ENCODE data around the gene OR3A2. TPM values are rescaled to one million over a fixed set of nuclear protein-coding genes. Genes with fewer than 3 reads are reported as not detected.
"Not testable (repeated sequence)": the region's sequence is repeated elsewhere in the genome, so short reads cannot be mapped to it uniquely, and the experiment has no call there.

The OR3A2 gene
- total RNA-seq, 1 donor from 2014 or later, result not detected

DNA sequence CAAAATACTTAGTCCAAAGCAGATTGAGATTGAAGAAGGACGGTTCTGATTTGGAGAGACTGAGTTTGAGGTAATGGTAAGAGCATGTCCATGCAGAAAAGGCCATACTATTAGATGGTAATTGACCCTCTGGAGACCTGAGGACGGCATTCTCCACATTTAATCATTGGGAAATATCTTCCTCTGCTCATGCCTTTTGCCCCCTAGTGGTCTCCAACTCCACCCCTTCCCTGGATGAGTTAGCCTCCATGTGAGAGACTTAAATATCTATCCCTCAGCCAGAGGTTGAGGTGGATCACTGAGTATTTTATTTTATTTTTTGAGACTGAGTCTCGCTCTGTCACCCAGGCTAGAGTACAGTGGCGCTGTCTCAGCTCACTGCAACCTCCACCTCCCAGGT is 77.5 kb downstream of the OR3A2 start:
- TF ChIP-seq, protein P1, sequence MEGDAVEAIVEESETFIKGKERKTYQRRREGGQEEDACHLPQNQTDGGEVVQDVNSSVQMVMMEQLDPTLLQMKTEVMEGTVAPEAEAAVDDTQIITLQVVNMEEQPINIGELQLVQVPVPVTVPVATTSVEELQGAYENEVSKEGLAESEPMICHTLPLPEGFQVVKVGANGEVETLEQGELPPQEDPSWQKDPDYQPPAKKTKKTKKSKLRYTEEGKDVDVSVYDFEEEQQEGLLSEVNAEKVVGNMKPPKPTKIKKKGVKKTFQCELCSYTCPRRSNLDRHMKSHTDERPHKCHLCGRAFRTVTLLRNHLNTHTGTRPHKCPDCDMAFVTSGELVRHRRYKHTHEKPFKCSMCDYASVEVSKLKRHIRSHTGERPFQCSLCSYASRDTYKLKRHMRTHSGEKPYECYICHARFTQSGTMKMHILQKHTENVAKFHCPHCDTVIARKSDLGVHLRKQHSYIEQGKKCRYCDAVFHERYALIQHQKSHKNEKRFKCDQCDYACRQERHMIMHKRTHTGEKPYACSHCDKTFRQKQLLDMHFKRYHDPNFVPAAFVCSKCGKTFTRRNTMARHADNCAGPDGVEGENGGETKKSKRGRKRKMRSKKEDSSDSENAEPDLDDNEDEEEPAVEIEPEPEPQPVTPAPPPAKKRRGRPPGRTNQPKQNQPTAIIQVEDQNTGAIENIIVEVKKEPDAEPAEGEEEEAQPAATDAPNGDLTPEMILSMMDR (IDR thresholded peaks at IDR 0.05), result no peak
- no peaks in the 10 kb centered on the region for H3K27me3 ChIP-seq
- H3K4me1 ChIP-seq, result no peaks in the 10 kb centered on the region
- no peaks in the 10 kb centered on the region for H3K9me3 ChIP-seq
- H3K27ac ChIP-seq, result no peak overlapping the region
- H3K36me3 ChIP-seq, result no peaks in the 10 kb centered on the region
- intact Hi-C loops (cut with DNase I), result no loop called here
- no peak for DNase-seq (ENCODE audit: low spot score in 2 of 2)
- no peak overlapping the region for H3K4me3 ChIP-seq

DNA sequence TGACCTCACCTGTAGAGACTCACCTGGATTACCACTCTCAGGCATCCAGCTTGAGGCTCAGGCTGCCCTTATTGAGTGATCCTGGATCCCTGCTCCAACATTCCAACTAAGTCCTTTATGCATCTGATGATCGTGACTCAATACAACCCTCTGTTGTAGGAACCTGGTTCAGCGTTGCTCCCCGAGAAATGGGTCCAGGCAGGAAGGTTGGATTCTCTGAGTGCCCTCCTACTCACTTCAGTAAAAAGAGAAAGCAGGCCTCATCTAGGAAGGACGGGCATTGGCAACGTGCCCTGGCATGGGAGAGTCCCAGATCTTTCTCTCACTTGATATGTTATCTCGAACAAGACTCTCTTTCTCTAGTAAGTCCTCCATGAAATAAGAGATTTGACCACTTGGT is 87.8 kb downstream of the OR3A2 start, which contains the start of gene OR3A1:
TSS of gene OR3A1 (minus strand) at position 101 of the 400 bp plus-strand sequence. CDS start 5,778 bp downstream, outside the sequence.
- intact Hi-C loops (cut with DNase I), result no loop called here
- H3K9me3 ChIP-seq, result no peaks in the 10 kb centered on the region

DNA sequence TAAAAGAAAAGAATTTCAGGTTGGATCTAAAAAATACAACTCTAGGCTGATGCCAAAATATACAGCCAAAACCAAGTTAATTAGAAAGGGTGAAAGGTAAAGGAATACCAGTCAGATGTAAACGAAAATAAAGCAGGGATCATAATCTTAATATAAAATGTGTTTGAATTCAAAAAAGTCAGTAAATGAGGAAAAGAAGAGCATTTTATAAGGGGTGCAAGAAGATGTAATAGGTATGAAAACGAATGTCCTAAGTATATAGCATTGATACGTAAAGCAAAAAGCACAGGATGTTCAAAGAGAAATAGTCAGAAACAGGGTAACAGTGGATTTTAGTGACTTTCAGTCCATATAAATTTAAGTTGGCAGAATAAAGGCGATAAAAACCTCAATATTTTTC is 90.5 kb downstream of the OR3A2 start:
- Histone ChIP-seq H3K9me3 (no peaks in the 10 kb centered on the region), H3K4me3 (no peak overlapping the region), H3K27ac (no peak overlapping the region), H3K4me1 (no peaks in the 10 kb centered on the region), H3K27me3 (no peaks in the 10 kb centered on the region), H3K36me3 (no peaks in the 10 kb centered on the region)
- no peak for DNase-seq (ENCODE audit: low spot score in 2 of 2)
- TF ChIP-seq, protein P1 (IDR thresholded peaks at IDR 0.05), result no peak
- intact Hi-C loops (cut with DNase I), result no loop called here

More for the DNA sequence above, 87.8 kb downstream of the OR3A2 start, which contains the start of gene OR3A1:
- TF ChIP-seq, protein P1 (IDR thresholded peaks at IDR 0.05), result no peak
- H3K36me3 ChIP-seq, result no peaks in the 10 kb centered on the region
- H3K4me1 ChIP-seq, result no peaks in the 10 kb centered on the region
- DNase-seq (ENCODE audit: low spot score in 2 of 2), result no peak
- H3K4me3 ChIP-seq, result no peak within 1 kb of the TSS
- no peak within 1 kb of the TSS for H3K27ac ChIP-seq
- H3K27me3 ChIP-seq, result no peaks in the 10 kb centered on the region

DNA sequence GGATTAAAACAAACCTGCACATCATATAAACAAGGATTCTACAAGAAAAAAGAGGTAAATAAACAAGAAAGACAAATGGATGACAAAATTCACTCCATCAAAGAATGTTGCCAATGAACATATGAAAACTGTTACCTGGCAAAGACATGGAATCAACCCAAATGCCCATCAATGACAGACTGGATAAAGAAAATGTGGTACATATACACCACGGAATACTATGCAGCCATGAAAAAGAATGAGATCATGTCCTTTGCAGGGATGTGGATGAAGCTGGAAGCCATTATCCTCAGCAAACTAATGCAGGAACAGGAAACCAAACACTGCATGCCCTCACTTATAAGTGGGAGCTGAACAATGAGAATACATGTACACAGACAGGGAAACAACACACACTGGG is 92.6 kb downstream of the OR3A2 start:
- H3K36me3 ChIP-seq, H3K9me3 ChIP-seq: not testable (repeated sequence)

DNA sequence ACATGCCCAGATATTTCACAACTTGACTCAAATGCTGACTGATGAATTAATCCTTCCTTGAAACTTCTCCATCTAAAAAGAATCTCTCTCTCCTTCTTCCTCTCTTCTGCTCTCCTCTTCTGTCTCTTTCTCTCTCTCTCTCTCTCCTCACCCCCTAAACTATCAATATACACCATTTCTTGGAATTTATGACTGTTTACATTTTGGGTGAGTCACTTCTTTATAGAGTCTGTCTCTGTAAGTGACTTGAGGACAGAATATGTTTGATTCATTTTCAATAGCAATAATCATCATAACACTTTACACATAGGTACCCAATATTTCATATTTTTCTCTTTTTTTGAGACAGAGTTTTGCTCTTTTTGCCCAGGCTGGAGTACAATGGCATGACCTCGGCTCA is 103.2 kb downstream of the OR3A2 start:
- no peak for DNase-seq (ENCODE audit: low spot score in 2 of 2)
- TF ChIP-seq, protein P1 (IDR thresholded peaks at IDR 0.05), result no peak
- H3K27me3 ChIP-seq, result no peaks in the 10 kb centered on the region
- H3K36me3 ChIP-seq, result no peaks in the 10 kb centered on the region
- H3K4me1 ChIP-seq, result no peaks in the 10 kb centered on the region
- intact Hi-C loops (cut with DNase I), result no loop called here
- no peak overlapping the region for H3K4me3 ChIP-seq
- H3K9me3 ChIP-seq, result no peaks in the 10 kb centered on the region
- no peak overlapping the region for H3K27ac ChIP-seq

More for the DNA sequence above, 92.6 kb downstream of the OR3A2 start:
- intact Hi-C loops (cut with DNase I); H3K4me1 ChIP-seq; H3K27ac ChIP-seq; H3K27me3 ChIP-seq; H3K4me3 ChIP-seq; DNase-seq (ENCODE audit: low spot score in 2 of 2): not testable (repeated sequence)

DNA sequence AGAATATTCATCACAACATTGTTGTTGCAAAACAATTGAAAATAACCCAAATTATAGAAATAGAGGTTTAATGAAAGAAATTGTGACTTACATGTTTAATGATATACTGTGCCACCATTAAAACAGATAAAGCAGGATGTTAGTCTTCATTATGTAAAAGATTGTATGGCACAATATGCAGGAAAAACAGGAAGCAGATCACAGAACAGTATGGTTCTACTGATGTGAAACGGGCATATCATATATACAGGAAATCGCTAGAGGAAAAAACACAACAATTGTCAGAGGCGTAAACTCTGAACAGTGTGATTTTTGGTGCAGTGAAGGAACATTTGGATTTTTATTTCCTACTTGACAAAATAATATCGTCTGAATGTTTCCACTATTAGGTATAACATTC is 110.0 kb downstream of the OR3A2 start:
- no peak overlapping the region for H3K4me3 ChIP-seq
- TF ChIP-seq, protein P1 (IDR thresholded peaks at IDR 0.05), result no peak
- no peak for DNase-seq (ENCODE audit: low spot score in 2 of 2)
- peaks cover 6 to 10% of the 10 kb centered on the region in 2 donors for H3K9me3 ChIP-seq
- no peaks in the 10 kb centered on the region for H3K36me3 ChIP-seq
- H3K27me3 ChIP-seq, result no peaks in the 10 kb centered on the region
- H3K4me1 ChIP-seq, result no peaks in the 10 kb centered on the region
- intact Hi-C loops (cut with DNase I), result no loop called here
- no peak overlapping the region for H3K27ac ChIP-seq

Data from ascending aorta (tissue), 2 donors.